ENCODE results near the gene ZNF3.
"Not testable (repeated sequence)": the region's sequence is repeated elsewhere in the genome, so short reads cannot be mapped to it uniquely, and the experiment has no call there.

Gene ZNF3

GRCh38 chr7:100081535-100082102 lies at the start of gene ZNF3:
ZNF3 (minus strand) TSS chr7:100081723; CDS start chr7:100077357, 4,366 bp downstream.
- DNase-seq: peak; percentile 96

GRCh38 chr7:100130608-100131453 lies 49.3 kb upstream of the ZNF3 start:
- DNase-seq: peak; percentile 36

- not testable (repeated sequence) for DNase-seq
These were observed 48.7 kb upstream of the ZNF3 start for GRCh38 chr7:100130220-100130607.

GRCh38 chr7:100128637-100128963 lies 47.1 kb upstream of the ZNF3 start:
- no peak for DNase-seq

- DNase-seq: peak; percentile 22
These were observed 46.5 kb upstream of the ZNF3 start for GRCh38 chr7:100127866-100128636.

- peak; percentile 83 for DNase-seq
These were observed 45.7 kb upstream of the ZNF3 start, which contains the start of gene MBLAC1 for GRCh38 chr7:100126931-100127865. MBLAC1 (plus strand) TSS chr7:100126967; CDS start chr7:100127396, 429 bp downstream.

GRCh38 chr7:100126239-100126930 lies 44.9 kb upstream of the ZNF3 start:
- no peak for DNase-seq

- DNase-seq: no peak
These were observed 43.0 kb upstream of the ZNF3 start for GRCh38 chr7:100124301-100125230.

GRCh38 chr7:100122568-100122967 lies 41.0 kb upstream of the ZNF3 start:
- DNase-seq: no peak

GRCh38 chr7:100122067-100122466 lies 40.5 kb upstream of the ZNF3 start:
- DNase-seq: peak; percentile 71

GRCh38 chr7:100120733-100121036 lies 39.2 kb upstream of the ZNF3 start:
- DNase-seq: no peak

- peak; percentile 40 for DNase-seq
These were observed 38.6 kb upstream of the ZNF3 start for GRCh38 chr7:100119970-100120732.

GRCh38 chr7:100119072-100119969 lies 37.8 kb upstream of the ZNF3 start, which contains the start of the genes CNPY4 and TAF6:
CNPY4 (plus strand) TSS chr7:100119634; CDS start chr7:100119745, 111 bp downstream.
TAF6 (minus strand) TSS chr7:100119358; CDS start chr7:100114209, 5,149 bp downstream.
- peak; percentile 93 for DNase-seq

- DNase-seq: no peak
These were observed 37.0 kb upstream of the ZNF3 start for GRCh38 chr7:100118388-100119071.

GRCh38 chr7:100115026-100115425 lies 33.5 kb upstream of the ZNF3 start:
- no peak for DNase-seq

GRCh38 chr7:100111914-100112313 lies 30.4 kb upstream of the ZNF3 start:
- DNase-seq: no peak

- DNase-seq: no peak
These were observed 29.6 kb upstream of the ZNF3 start for GRCh38 chr7:100111156-100111555.

- DNase-seq: no peak
These were observed 28.1 kb upstream of the ZNF3 start for GRCh38 chr7:100109521-100110163.

All from NCI-H1105 treated with DMSO at 0.1 percent for 48 hours (cell line).